K562 (cell line): ENCODE data around the gene LRRK1. TPM values are rescaled to one million over a fixed set of nuclear protein-coding genes. Genes with fewer than 3 reads are reported as not detected.

ENCODE experiments used
- ATAC-seq: fragments of 200-7000 bp; cut with Tn5 transposase; 3 replicates; pipeline ENCODE4 v1.9.1; 2020; ENCODE audit warnings: moderate library complexity
- BruUV-seq: library from RNA; stranded (reverse); fragments of 400-500 nt; replicated peaks from 2 replicates; lab custom pipeline; 2021; lab: Mats Ljungman, UMichigan
- CTCF ChIA-PET: fragments of 300-600 bp; formaldehyde crosslinking; extraction: SDS; loops from one replicate; lab custom pipeline; 2021; ENCODE audit warnings: low intra/inter-chr PET ratio; lab: Yijun Ruan, JAX
- POLR2A ChIA-PET: fragments of 300-600, 350-650 bp; sonication (Branson Sonifier 250); formaldehyde crosslinking; extraction: SDS; loops from one replicate; lab custom pipeline; 2021; ENCODE audit warnings: antibody characterized with exemption, inconsistent platforms; lab: Yijun Ruan, JAX
- DNase-seq, 4 experiments: peaks; one replicate each; pipeline versions ENCODE4 v3.0.0 to v3.0.0-alpha.2; 2011 to 2018; ENCODE audit warnings: low spot score in 3 of 4, mixed read lengths in 3 of 4; ENCODE audit errors: extremely low read depth in 1 of 4
- FAIRE-seq: peaks from 2 replicates; lab custom pipeline; 2011; peaks lifted over from hg19 to GRCh38; lab: Jason Lieb, UNC
- H2AFZ ChIP-seq: 2 replicates; pipeline ENCODE4 v1.6.0; 2011; ENCODE audit warnings: low read depth, low read length, control low read depth, inconsistent platforms
- H3K27ac ChIP-seq: fragments of 200-600 bp; 3 replicates; pipeline ENCODE4 v1.8.0; 2011; ENCODE audit warnings: low read depth, mild to moderate bottlenecking, control low read depth, inconsistent platforms, low read length, moderate library complexity, mixed read lengths; ENCODE audit errors: extremely low read depth
- H3K27me3 ChIP-seq, 2 experiments: fragments of 300-600 bp in 1 of 2; 2 replicates in 1 of 2; 3 replicates in 1 of 2; pipeline versions ENCODE4 v1.6.0 to v1.8.0; 2011; ENCODE audit warnings: inconsistent platforms in 2 of 2, low read length in 2 of 2, mild to moderate bottlenecking in 1 of 2, mixed read lengths in 1 of 2, moderate library complexity in 1 of 2; ENCODE audit not compliant: control insufficient read depth in 2 of 2, insufficient read depth in 2 of 2
- H3K36me3 ChIP-seq: fragments of 300-600 bp; 3 replicates; pipeline ENCODE4 v1.8.0; 2011; ENCODE audit warnings: mild to moderate bottlenecking, low read length, inconsistent platforms; ENCODE audit not compliant: control insufficient read depth, insufficient read depth
- H3K4me1 ChIP-seq, 2 experiments: fragments of 200-600 bp in 1 of 2; replicated peaks in 1 of 2; 2 replicates in 1 of 2; 3 replicates in 1 of 2; pipeline versions ENCODE4 v1.5.1 to v1.8.0; 2011; ENCODE audit warnings: inconsistent platforms in 2 of 2, low read length in 2 of 2, mild to moderate bottlenecking in 1 of 2, mixed read lengths in 1 of 2, moderate library complexity in 1 of 2; ENCODE audit not compliant: control insufficient read depth in 2 of 2, insufficient read depth in 2 of 2
- H3K4me2 ChIP-seq: 2 replicates; pipeline ENCODE4 v1.6.1; 2011; ENCODE audit warnings: low read length, control low read depth, inconsistent platforms, mixed read lengths; ENCODE audit not compliant: insufficient read depth
- H3K4me3 ChIP-seq: fragments of 200-600 bp; sonication (generic), shearing (Covaris generic); 2 replicates; pipeline ENCODE4 v1.5.1; 2016; ENCODE audit warnings: control low read depth, inconsistent platforms
- H3K79me2 ChIP-seq: fragments of 200-600 bp; 3 replicates; pipeline ENCODE4 v1.8.0; 2011; ENCODE audit warnings: low read length, inconsistent platforms; ENCODE audit not compliant: control insufficient read depth, insufficient read depth
- H3K9ac ChIP-seq, 2 experiments: 2 replicates each; pipeline versions ENCODE4 v1.6.0 to v1.6.1; 2011; ENCODE audit warnings: low read depth in 2 of 2, low read length in 2 of 2, control low read depth in 1 of 2, inconsistent platforms in 1 of 2, mild to moderate bottlenecking in 1 of 2, mixed read lengths in 1 of 2; ENCODE audit not compliant: insufficient read depth in 1 of 2
- H3K9me1 ChIP-seq: one replicate; pipeline ENCODE4 v1.6.0; 2011; ENCODE audit warnings: inconsistent platforms, mild to moderate bottlenecking, low read length, moderate library complexity; ENCODE audit not compliant: control insufficient read depth, insufficient read depth
- H3K9me3 ChIP-seq: replicated peaks from 2 replicates; pipeline ENCODE4 v1.5.1; 2011; ENCODE audit warnings: low read depth, low read length, inconsistent platforms; ENCODE audit not compliant: control insufficient read depth, insufficient read depth
- H4K20me1 ChIP-seq: replicated peaks from 2 replicates; pipeline ENCODE4 v1.6.1; 2011; ENCODE audit warnings: low read length, inconsistent platforms, mixed read lengths; ENCODE audit not compliant: control insufficient read depth, insufficient read depth
- CBX2 ChIP-seq: fragments of 200-600 bp; sonication (generic); IDR thresholded peaks from one replicate; pipeline ENCODE4 v1.6.1; 2012; ENCODE audit warnings: mild to moderate bottlenecking, low read length, inconsistent platforms; ENCODE audit not compliant: insufficient read depth, poor library complexity, severe bottlenecking
- CTCF ChIP-seq, 3 experiments: IDR thresholded peaks in 2 of 3; conservative IDR thresholded peaks in 1 of 3; 2 replicates each; pipeline ENCODE4 v1.5.1; 2011 to 2012; ENCODE audit warnings: low read length in 3 of 3, mild to moderate bottlenecking in 3 of 3, control low read depth in 2 of 3, improper control_type of control experiment in 1 of 3, inconsistent platforms in 1 of 3, low read depth in 1 of 3, mixed read lengths in 1 of 3, moderate library complexity in 1 of 3; ENCODE audit not compliant: insufficient read depth in 2 of 3
- U2AF2 ChIP-seq: fragments of 200-400 bp; formaldehyde crosslinking; optimal IDR thresholded peaks from 2 replicates; pipeline ENCODE3; 2017; ENCODE audit warnings: low read depth, mild to moderate bottlenecking, low read length
- ZC3H4 ChIP-seq: sonication (generic); formaldehyde crosslinking; IDR thresholded peaks from 2 replicates; pipeline ENCODE4 v1.9.0; 2021; ENCODE audit warnings: missing genetic modification reagents, borderline replicate concordance
- ZNF699 ChIP-seq: fragments of 250-450 bp; sonication (Bioruptor Pico); IDR thresholded peaks from 2 replicates; pipeline ENCODE4 v1.8.0; 2021; ENCODE audit warnings: mild to moderate bottlenecking, moderate library complexity; ENCODE audit not compliant: insufficient replicate concordance
- WGBS: fragments of 100-300 bp; shearing (Covaris generic); methylation state at CpG from one replicate; pipeline ENCODE4 v1.1.6; 2016; ENCODE audit warnings: low coverage, mixed read lengths; ENCODE audit not compliant: insufficient coverage; ENCODE audit errors: missing lambda C conversion rate; 5-methylcytosine and 5-hydroxymethylcytosine counted together
- in situ Hi-C: fragments of 300-500 bp; cut with MboI; formaldehyde crosslinking; loops from 4 replicates; pipeline ENCODE4 v1.15.0; 2018; ENCODE audit warnings: inconsistent platforms, mixed read lengths
- intact Hi-C: fragments of 100-400 bp; cut with micrococcal nuclease; formaldehyde crosslinking; loops from 2 replicates; pipeline ENCODE4 v1.14.2; 2022
- polyA plus RNA-seq, 8 experiments: library from polyadenylated mRNA; depleted of rRNA in 4 of 8; stranded (reverse) in 5 of 8; unstranded in 3 of 8; fragments of >200 nt; fragmentation: Nextera tagmentation in 2 of 8; fragmentation: Illumina TruSeq in 1 of 8; extraction: Ambion mirVana in 2 of 8; extraction: Trizol in 1 of 8; gene quantifications; 2 replicates each; pipeline versions ENCODE4 v1.2.1 to v1.2.3, GENCODE V29; 2011 to 2014; ENCODE audit warnings: inconsistent platforms in 1 of 8, missing spikeins in 1 of 8
- total RNA-seq, 7 experiments: library from RNA; depleted of rRNA in 6 of 7; stranded (reverse); fragments of >200 nt in 6 of 7; fragmentation: Illumina TruSeq in 2 of 7; extraction: Trizol in 2 of 7; gene quantifications; 2 replicates each; pipeline versions ENCODE4 v1.2.1 to v1.2.3, GENCODE V29; 2011 to 2021; ENCODE audit warnings: low replicate concordance in 1 of 7

The LRRK1 gene
- total and polyA plus RNA-seq, 9 of the 15 experiments (the other 6 are each of a cell fraction or from before 2014, with no cell fraction given) = 0.01 to 1.5 (median 0.11) TPM

- no peak for DNase-seq
Measured at GRCh38 chr15:100909989-100910955, 8.9 kb upstream of the LRRK1 start.

More at GRCh38 chr15:100909989-100910955, 8.9 kb upstream of the LRRK1 start:
- intact Hi-C loops (no loop called here), in situ Hi-C loops (loop anchor here (25.0 kb wide), 1 partner anchor 352 kb away; the partner anchor contains the start of gene CHSY1)
- WGBS = 0% methylated on average over 12 of the region's 12 CpGs
- no peak overlapping the region for H3K4me3 ChIP-seq
- no peaks in the 10 kb centered on the region for H3K4me1 ChIP-seq
- H3K27me3 ChIP-seq = peaks cover 21 to 49% of the 10 kb centered on the region in 2 experiments
- FAIRE-seq (no peak), ATAC-seq (no peak; the same call in 2 of the 3 replicates)
- H2AFZ ChIP-seq = no peak overlapping the region
- no peak overlapping the region for H3K27ac ChIP-seq
- no peaks in the 10 kb centered on the region for H3K9me1 ChIP-seq
- ChIA-PET CTCF (interaction anchor here (0.5 kb wide), 1 partner anchor 37 kb away, joined by 4 read pairs; no protein-coding TSS in a partner anchor), POLR2A (interaction anchor here (0.7 kb wide), 1 partner anchor 476 kb away, joined by 3 read pairs; no protein-coding TSS in a partner anchor)
- no peak overlapping the region for H3K9ac ChIP-seq
- no peaks in the 10 kb centered on the region for H3K36me3 ChIP-seq
- no peaks in the 10 kb centered on the region for H4K20me1 ChIP-seq
- no peaks in the 10 kb centered on the region for H3K79me2 ChIP-seq
- H3K4me2 ChIP-seq = no peak overlapping the region
- TF ChIP-seq CBX2 (no peak), U2AF2 (no peak), ZNF699 (CRISPR knock-in tag) (no peak), ZC3H4 (no peak), CTCF (IDR thresholded peaks at IDR 0.05 in 2 of 3, conservative IDR thresholded peaks at IDR 0.05 in 1 of 3; ENCODE audit: insufficient read depth in 2 of 3, low read depth in 1 of 3, low read length in 3 of 3) (peak in 2 of 3 experiments; percentile 14 to 18; a peak in 1 of 6 replicates)
- no TSS peak for BruUV-seq
- H3K9me3 ChIP-seq = no peaks in the 10 kb centered on the region
